HepG2 (cell line): ENCODE data around the gene RNASE13. TPM values are rescaled to one million over a fixed set of nuclear protein-coding genes. Genes with fewer than 3 reads are reported as not detected.

Source experiments
- AFF4 ChIP-seq: sonication (generic); formaldehyde crosslinking; IDR thresholded peaks from 2 replicates; pipeline ENCODE4 v1.4.0; 2020; ENCODE audit warnings: missing genetic modification reagents
- CBX2 ChIP-seq, 2 experiments: fragments of 200-600 bp in 1 of 2; sonication (generic); formaldehyde crosslinking in 1 of 2; IDR thresholded peaks; 2 replicates each; pipeline versions ENCODE4 v1.7.0 to v1.8.1; 2018 to 2022; ENCODE audit warnings: low read depth in 2 of 2, low read length in 1 of 2, mild to moderate bottlenecking in 1 of 2, missing genetic modification reagents in 1 of 2
- HIC2 ChIP-seq: sonication (generic); formaldehyde crosslinking; IDR thresholded peaks from 2 replicates; pipeline ENCODE4 v1.9.0; 2022; ENCODE audit warnings: low read depth, missing genetic modification reagents
- KLF13 ChIP-seq: sonication (generic); formaldehyde crosslinking; IDR thresholded peaks from 2 replicates; pipeline ENCODE4 v1.4.0; 2020; ENCODE audit warnings: mild to moderate bottlenecking, missing genetic modification reagents
- MAZ ChIP-seq, 2 experiments: sonication (generic) in 1 of 2; formaldehyde crosslinking in 1 of 2; IDR thresholded peaks; 2 replicates each; pipeline versions ENCODE4 v1.5.0 to v1.6.1; 2012 to 2020; ENCODE audit warnings: low read depth in 2 of 2, mild to moderate bottlenecking in 2 of 2, borderline replicate concordance in 1 of 2, improper control_type of control experiment in 1 of 2, low read length in 1 of 2, missing genetic modification reagents in 1 of 2, moderate library complexity in 1 of 2
- NFATC3 ChIP-seq: sonication (generic); formaldehyde crosslinking; IDR thresholded peaks from 2 replicates; pipeline ENCODE4 v1.5.1; 2020; ENCODE audit warnings: mild to moderate bottlenecking, missing genetic modification reagents
- SNAPC2 ChIP-seq: sonication (generic); formaldehyde crosslinking; IDR thresholded peaks from 2 replicates; pipeline ENCODE4 v1.8.1; 2022; ENCODE audit warnings: mild to moderate bottlenecking, missing genetic modification reagents
- TAF15 ChIP-seq: fragments of 200-400 bp; formaldehyde crosslinking; IDR thresholded peaks from one replicate; pipeline ENCODE4 v1.6.1; 2018; ENCODE audit warnings: mild to moderate bottlenecking, low read depth, low read length; ENCODE audit not compliant: poor library complexity, severe bottlenecking
- ZFP41 ChIP-seq: sonication (generic); formaldehyde crosslinking; IDR thresholded peaks from 2 replicates; pipeline ENCODE4 v1.4.0; 2020; ENCODE audit warnings: mild to moderate bottlenecking, missing genetic modification reagents, borderline replicate concordance
- ZFP82 ChIP-seq: sonication (generic); formaldehyde crosslinking; IDR thresholded peaks from 2 replicates; pipeline ENCODE4 v1.5.1; 2020; ENCODE audit warnings: mild to moderate bottlenecking, missing genetic modification reagents, borderline replicate concordance
- ZMAT3 ChIP-seq: sonication (generic); formaldehyde crosslinking; conservative IDR thresholded peaks from 2 replicates; pipeline ENCODE4 v1.7.0; 2021; ENCODE audit warnings: missing genetic modification reagents
- ZMYM2 ChIP-seq: sonication (generic); formaldehyde crosslinking; IDR thresholded peaks from 2 replicates; pipeline ENCODE4 v1.8.0; 2022; ENCODE audit warnings: mild to moderate bottlenecking, missing genetic modification reagents
- ZMYM3 ChIP-seq: sonication (generic); formaldehyde crosslinking; IDR thresholded peaks from 2 replicates; pipeline ENCODE4 v1.5.1; 2020; ENCODE audit warnings: mild to moderate bottlenecking, missing genetic modification reagents
- ZNF382 ChIP-seq: sonication (generic); formaldehyde crosslinking; IDR thresholded peaks from 2 replicates; pipeline ENCODE4 v1.5.0; 2020; ENCODE audit warnings: missing genetic modification reagents, mild to moderate bottlenecking, borderline replicate concordance
- ZNF431 ChIP-seq: sonication (generic); formaldehyde crosslinking; IDR thresholded peaks from 2 replicates; pipeline ENCODE4 v1.9.0; 2022; ENCODE audit warnings: missing genetic modification reagents, low read depth, mild to moderate bottlenecking, borderline replicate concordance
- ZNF503 ChIP-seq: sonication (generic); formaldehyde crosslinking; IDR thresholded peaks from 2 replicates; pipeline ENCODE4 v1.4.0; 2020; ENCODE audit warnings: missing genetic modification reagents
- polyA plus RNA-seq, 8 experiments: library from polyadenylated mRNA; depleted of rRNA in 3 of 8; stranded (reverse) in 7 of 8; unstranded in 1 of 8; fragments of >200 nt; fragmentation: Illumina TruSeq in 4 of 8; extraction: Trizol in 4 of 8; gene quantifications; 2 replicates each; pipeline versions ENCODE4 v1.2.1 to v1.2.3, GENCODE V29; 2011 to 2016; ENCODE audit warnings: low read depth in 4 of 8, missing spikeins in 1 of 8, mixed read lengths in 1 of 8; ENCODE audit not compliant: insufficient read depth in 1 of 8
- total RNA-seq, 5 experiments: library from RNA; depleted of rRNA; stranded (reverse); fragments of >200 nt; fragmentation: Illumina TruSeq; extraction: Trizol; gene quantifications; 2 replicates each; pipeline ENCODE4 v1.2.3, GENCODE V29; 2016; ENCODE audit warnings: low read depth in 1 of 5
- TF ChIP-seq, protein P1 (sequence below): conservative IDR thresholded peaks from 2 replicates; pipeline ENCODE4 v1.6.1; 2018; ENCODE audit warnings: missing genetic modification reagents

The RNASE13 gene
- total and polyA plus RNA-seq, 2 of the 13 experiments (the other 11 are each of a cell fraction or from before 2014, with no cell fraction given) = 1.0 TPM; not detected in 1

DNA sequence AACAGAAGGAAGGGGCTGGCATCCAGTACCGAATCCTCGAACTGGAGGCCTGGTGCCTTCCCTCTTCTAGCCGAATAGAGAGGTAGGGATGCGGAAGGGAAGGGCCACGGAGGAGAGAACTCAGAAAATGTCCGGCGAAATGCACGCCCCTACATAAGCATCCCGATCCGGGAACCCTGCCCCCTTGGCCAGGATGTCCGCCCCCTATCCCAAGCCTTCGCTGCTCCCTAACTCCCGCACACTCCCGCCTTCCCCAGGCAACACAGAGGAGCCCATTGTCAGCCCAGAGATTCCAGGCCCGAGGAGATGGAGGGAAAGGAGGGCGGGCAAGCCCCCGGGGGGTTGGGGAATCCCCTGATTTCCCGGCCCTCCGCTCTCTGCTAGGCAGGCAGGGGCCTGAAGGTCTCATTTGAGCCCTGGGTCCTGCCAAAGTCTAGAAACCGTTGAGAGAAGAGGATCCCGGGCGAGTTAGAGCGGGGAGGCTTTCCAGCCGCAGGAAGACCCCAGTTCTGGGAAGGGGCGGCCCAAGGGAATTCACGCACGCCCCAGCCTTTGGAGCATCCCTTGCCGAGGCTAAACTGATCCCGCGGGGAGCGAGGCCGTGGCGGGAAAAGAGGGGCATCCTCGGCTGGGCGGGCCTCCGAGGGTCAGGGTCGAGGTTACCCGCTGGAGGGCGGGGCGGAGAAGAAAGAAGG lies 34.9 kb upstream of the RNASE13 start (continued):
- TF ChIP-seq HIC2 = no peak
- no peak for TF ChIP-seq TAF15
- TF ChIP-seq ZNF382 = no peak
- 0 out of 2 replicates have a peak, but pooled peaks have one; percentile 81 for TF ChIP-seq NFATC3 (CRISPR knock-in tag)
- TF ChIP-seq ZMYM2 (CRISPR knock-in tag) = no peak
- no peak for TF ChIP-seq KLF13 (CRISPR knock-in tag)
- TF ChIP-seq ZNF431 (CRISPR knock-in tag) = no peak
- no peak for TF ChIP-seq CBX2 (IDR thresholded peaks at IDR 0.05; ENCODE audit: low read depth, low read length)
- no peak for TF ChIP-seq CBX2 (CRISPR knock-in tag; IDR thresholded peaks at IDR 0.05; ENCODE audit: low read depth)
- TF ChIP-seq ZMYM3 (CRISPR knock-in tag) = no peak
- TF ChIP-seq ZFP82 (CRISPR knock-in tag) = 0 out of 2 replicates have a peak, but pooled peaks have one; percentile 44
- TF ChIP-seq SNAPC2 (CRISPR knock-in tag) = 0 out of 2 replicates have a peak, but pooled peaks have one; percentile 71
- TF ChIP-seq AFF4 (CRISPR knock-in tag) = no peak
- TF ChIP-seq ZNF503 (CRISPR knock-in tag) = no peak
- TF ChIP-seq, protein P1, sequence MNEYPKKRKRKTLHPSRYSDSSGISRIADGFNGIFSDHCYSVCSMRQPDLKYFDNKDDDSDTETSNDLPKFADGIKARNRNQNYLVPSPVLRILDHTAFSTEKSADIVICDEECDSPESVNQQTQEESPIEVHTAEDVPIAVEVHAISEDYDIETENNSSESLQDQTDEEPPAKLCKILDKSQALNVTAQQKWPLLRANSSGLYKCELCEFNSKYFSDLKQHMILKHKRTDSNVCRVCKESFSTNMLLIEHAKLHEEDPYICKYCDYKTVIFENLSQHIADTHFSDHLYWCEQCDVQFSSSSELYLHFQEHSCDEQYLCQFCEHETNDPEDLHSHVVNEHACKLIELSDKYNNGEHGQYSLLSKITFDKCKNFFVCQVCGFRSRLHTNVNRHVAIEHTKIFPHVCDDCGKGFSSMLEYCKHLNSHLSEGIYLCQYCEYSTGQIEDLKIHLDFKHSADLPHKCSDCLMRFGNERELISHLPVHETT (CRISPR knock-in tag) = peak; percentile 83
- TF ChIP-seq MAZ (IDR thresholded peaks at IDR 0.05; ENCODE audit: borderline replicate concordance, low read depth, low read length) = no peak
- 0 out of 2 replicates have a peak, but pooled peaks have one; percentile 33 for TF ChIP-seq MAZ (CRISPR knock-in tag; IDR thresholded peaks at IDR 0.05; ENCODE audit: low read depth)
- TF ChIP-seq ZFP41 (CRISPR knock-in tag) = peak; percentile 80; the same call in 1 of the 2 replicates
- peak; percentile 60 for TF ChIP-seq ZMAT3
